Hepatocyte (in vitro differentiated cells): ENCODE measurements around the gene C19orf12.

ENCODE experiments used
- CTCF ChIP-seq: fragments of 200-600 bp; sonication (generic); IDR thresholded peaks from 2 replicates; pipeline ENCODE4 v1.5.1; 2016; ENCODE audit warnings: antibody characterized with exemption, mild to moderate bottlenecking; ENCODE audit not compliant: poor library complexity
- EZH2phosphoT487 ChIP-seq: fragments of 200-600 bp; sonication (generic); IDR thresholded peaks from one replicate; pipeline ENCODE4 v1.6.1; 2018; ENCODE audit warnings: antibody characterized with exemption, mild to moderate bottlenecking, low read depth, moderate library complexity; ENCODE audit not compliant: unreplicated experiment, severe bottlenecking

GRCh38 chr19:29735829-29736228, 20.8 kb upstream of the C19orf12 start:
- TF ChIP-seq CTCF (no peak), EZH2phosphoT487 (no peak)
